Adrenal gland (tissue), 12 donors: ENCODE results near the gene EVL. TPM values are rescaled to one million over a fixed set of nuclear protein-coding genes. Genes with fewer than 3 reads are reported as not detected.

Experiments
- DNase-seq, 7 donors: peaks; one replicate each; pipeline ENCODE4 v3.0.0-alpha.2; 2019 to 2020
- H3K27ac ChIP-seq, 5 donors: fragments of 200-600 bp; sonication (generic) in 4 of 5; 1 replicate in 3 of 5; 2 replicates in 2 of 5; pipeline versions ENCODE4 v1.5.1 to v1.8.0; 2016 to 2020; ENCODE audit warnings: mild to moderate bottlenecking in 1 of 5
- H3K27me3 ChIP-seq: fragments of 200-600 bp; 2 replicates; pipeline ENCODE4 v1.8.0; 2021
- H3K36me3 ChIP-seq, 2 donors: fragments of 200-600 bp; replicated peaks in 1 of 2; 1 replicate in 1 of 2; 2 replicates in 1 of 2; pipeline versions ENCODE4 v1.5.1 to v1.8.0; 2018 to 2022
- H3K4me1 ChIP-seq, 2 donors: fragments of 200-600 bp; replicated peaks in 1 of 2; 1 replicate in 1 of 2; 2 replicates in 1 of 2; pipeline versions ENCODE4 v1.5.1 to v1.8.0; 2018 to 2021
- H3K4me3 ChIP-seq, 4 donors: fragments of 200-600 bp; sonication (generic) in 3 of 4; one replicate each; pipeline ENCODE4 v1.5.1; 2016 to 2018
- H3K9me3 ChIP-seq, 3 donors: fragments of 200-600 bp; sonication (generic) in 1 of 3; replicated peaks in 1 of 3; 1 replicate in 2 of 3; 2 replicates in 1 of 3; pipeline versions ENCODE4 v1.5.1 to v1.8.0; 2016 to 2021
- POLR2A ChIP-seq, 2 donors: fragments of 450-650 bp; IDR thresholded peaks; one replicate each; pipeline ENCODE4 v1.6.1; 2017; ENCODE audit warnings: antibody characterized with exemption in 2 of 2, mild to moderate bottlenecking in 2 of 2, moderate library complexity in 1 of 2
- WGBS, 4 donors: extraction: QIAGEN DNeasy Blood & Tissue Kit in 2 of 4; methylation state at CpG; one replicate each; pipeline versions ENCODE4 v1.1.5 to v1.1.7; 2013 to 2017; 5-methylcytosine and 5-hydroxymethylcytosine counted together
- intact Hi-C, 2 donors: fragments of 100-400 bp; cut with DNase I; formaldehyde crosslinking; loops; one replicate each; pipeline versions ENCODE4 v1.14.1 to v1.15.0; 2022 to 2023
- polyA plus RNA-seq, 3 donors: library from polyadenylated mRNA; stranded (reverse); fragments of 200-250 nt in 2 of 3; fragments of 350-450 nt in 1 of 3; fragmentation: Illumina TruSeq in 1 of 3; extraction: RNeasy Lipid Tissue Mini Kit (QIAGEN cat#74804) in 1 of 3; gene quantifications; one replicate each; pipeline ENCODE4 v1.2.3, GENCODE V29; 2013 to 2014
- total RNA-seq, 9 donors: library from RNA; depleted of rRNA in 4 of 9; stranded (reverse); fragments of >200 nt in 4 of 9; fragments of 120-200 nt in 1 of 9; fragmentation: NEBNext Ultra II Directional in 1 of 9; extraction: Animal tissue kit (Norgen Biotek cat#: 25700) in 1 of 9; gene quantifications; one replicate each; pipeline versions ENCODE4 v1.1.0 to v1.2.4, GENCODE V29; 2013 to 2023
- TF ChIP-seq, protein P1 (sequence below), 6 experiments: fragments of 450-650 bp in 4 of 6; fragments of 200-600 bp in 2 of 6; sonication (generic) in 1 of 6; IDR thresholded peaks; 1 replicate in 5 of 6; 2 replicates in 1 of 6; pipeline versions ENCODE4 v1.5.1 to v1.8.0; 2016 to 2021; ENCODE audit warnings: antibody characterized with exemption in 6 of 6, mild to moderate bottlenecking in 2 of 6, moderate library complexity in 1 of 6
- donor health status: healthy with polysubstance abuse.
- donor health status: Bipolar disorder and iron deficiency.
- donor health status: DM: yes; HTN: yes; CAD: no.
- donor health status: DM: no; HTN: no; CAD: no.
- donor health status: DM: no; HTN: no; CAD: no.
- donor health status: DM: yes; HTN: yes; CAD: no.

EVL gene
- total and polyA plus RNA-seq, 12 donors = 23.7 to 209 (median 46.8) TPM

DNA sequence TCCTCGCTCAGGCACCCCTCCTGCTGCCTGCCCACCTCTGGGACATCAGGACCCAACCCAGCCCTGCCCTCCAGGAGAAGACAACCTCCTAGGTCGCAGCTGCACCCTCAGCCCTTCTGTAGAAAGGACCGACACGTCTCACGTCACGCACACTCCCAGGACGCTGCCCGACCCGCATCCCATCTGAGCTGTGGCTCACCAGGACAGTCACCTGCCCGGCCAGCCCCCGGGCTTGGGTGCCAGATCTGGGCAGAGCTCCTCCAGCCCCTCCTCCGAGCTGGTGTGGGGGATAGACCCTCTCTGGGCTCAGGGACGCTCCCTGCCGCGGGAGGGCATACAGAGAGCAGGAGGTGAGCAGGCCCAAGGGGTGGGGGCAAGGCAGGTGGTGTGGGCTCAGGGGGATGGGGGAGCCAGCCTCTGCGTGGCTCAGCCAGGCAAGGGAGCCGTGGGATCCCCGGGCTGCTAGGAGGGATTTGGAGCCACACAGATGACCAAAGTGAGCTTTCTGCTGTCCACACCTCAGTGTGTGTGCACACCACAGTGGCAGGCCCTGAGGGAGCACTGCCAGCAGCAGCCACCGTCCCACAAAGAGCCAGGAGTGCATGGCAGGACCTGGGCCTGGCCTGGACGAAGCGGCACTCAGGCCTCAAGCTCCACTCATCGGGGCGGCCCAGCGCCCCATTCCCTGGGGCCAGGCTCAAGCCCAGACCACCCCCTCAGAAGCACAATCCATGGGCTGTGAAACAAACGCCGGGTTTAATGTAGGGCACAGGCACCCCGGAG, 80.7 kb downstream of the EVL start:
- WGBS, 4 donors = 90 to 95% (median 91%) methylated on average over 9 to 27 of the region's 27 CpGs
- H3K4me3 ChIP-seq = no peak overlapping the region
- DNase-seq = no peak

DNA sequence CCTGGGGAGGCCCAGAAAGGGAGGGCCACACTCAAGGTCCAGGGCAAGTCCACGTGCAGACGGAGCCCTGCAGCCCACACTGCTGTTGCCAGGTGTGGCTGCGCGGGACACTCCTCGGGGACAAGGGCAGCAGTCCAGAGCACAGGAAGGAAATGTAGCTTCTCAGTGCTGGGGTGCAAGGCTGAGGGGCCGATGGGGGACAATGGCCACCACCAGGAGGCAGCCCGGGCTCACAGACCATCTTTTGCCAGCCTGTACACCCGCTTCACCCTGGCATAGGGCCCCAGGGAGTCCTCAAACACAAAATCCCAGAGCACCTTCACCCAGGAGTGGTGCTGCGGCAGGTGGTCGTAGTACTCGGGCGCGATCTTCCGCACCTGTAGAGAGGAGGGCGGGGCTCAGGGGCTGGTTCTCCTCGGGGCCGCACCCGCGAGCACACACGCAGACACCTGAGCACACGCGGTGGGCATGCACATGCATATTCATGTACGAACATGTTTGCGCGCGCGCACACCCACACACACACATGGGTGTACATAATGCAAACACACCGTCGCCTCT, 81.4 kb downstream of the EVL start:
- no peaks in the 10 kb centered on the region for H3K36me3 ChIP-seq
- no peak overlapping the region for H3K27ac ChIP-seq
- H3K9me3 ChIP-seq = no peaks in the 10 kb centered on the region
- TF ChIP-seq, protein P1, sequence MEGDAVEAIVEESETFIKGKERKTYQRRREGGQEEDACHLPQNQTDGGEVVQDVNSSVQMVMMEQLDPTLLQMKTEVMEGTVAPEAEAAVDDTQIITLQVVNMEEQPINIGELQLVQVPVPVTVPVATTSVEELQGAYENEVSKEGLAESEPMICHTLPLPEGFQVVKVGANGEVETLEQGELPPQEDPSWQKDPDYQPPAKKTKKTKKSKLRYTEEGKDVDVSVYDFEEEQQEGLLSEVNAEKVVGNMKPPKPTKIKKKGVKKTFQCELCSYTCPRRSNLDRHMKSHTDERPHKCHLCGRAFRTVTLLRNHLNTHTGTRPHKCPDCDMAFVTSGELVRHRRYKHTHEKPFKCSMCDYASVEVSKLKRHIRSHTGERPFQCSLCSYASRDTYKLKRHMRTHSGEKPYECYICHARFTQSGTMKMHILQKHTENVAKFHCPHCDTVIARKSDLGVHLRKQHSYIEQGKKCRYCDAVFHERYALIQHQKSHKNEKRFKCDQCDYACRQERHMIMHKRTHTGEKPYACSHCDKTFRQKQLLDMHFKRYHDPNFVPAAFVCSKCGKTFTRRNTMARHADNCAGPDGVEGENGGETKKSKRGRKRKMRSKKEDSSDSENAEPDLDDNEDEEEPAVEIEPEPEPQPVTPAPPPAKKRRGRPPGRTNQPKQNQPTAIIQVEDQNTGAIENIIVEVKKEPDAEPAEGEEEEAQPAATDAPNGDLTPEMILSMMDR (IDR thresholded peaks at IDR 0.05) = peak in 1 of 6 experiments; percentile 19
- TF ChIP-seq POLR2A (IDR thresholded peaks at IDR 0.05) = no peak
- no peaks in the 10 kb centered on the region for H3K4me1 ChIP-seq
- DNase-seq = no peak
- intact Hi-C loops = no loop called here
- H3K27me3 ChIP-seq = no peaks in the 10 kb centered on the region
- WGBS, 4 donors = 88 to 92% (median 90%) methylated on average over 17 to 29 of the region's 29 CpGs
- no peak overlapping the region for H3K4me3 ChIP-seq

More for the DNA sequence above, 80.7 kb downstream of the EVL start:
- Histone ChIP-seq H3K9me3 (no peaks in the 10 kb centered on the region), H3K27me3 (no peaks in the 10 kb centered on the region), H3K4me1 (no peaks in the 10 kb centered on the region), H3K36me3 (no peaks in the 10 kb centered on the region), H3K27ac (no peak overlapping the region)
- TF ChIP-seq POLR2A (IDR thresholded peaks at IDR 0.05) = no peak
- TF ChIP-seq, protein P1 (IDR thresholded peaks at IDR 0.05) = no peak
- intact Hi-C loops = no loop called here

DNA sequence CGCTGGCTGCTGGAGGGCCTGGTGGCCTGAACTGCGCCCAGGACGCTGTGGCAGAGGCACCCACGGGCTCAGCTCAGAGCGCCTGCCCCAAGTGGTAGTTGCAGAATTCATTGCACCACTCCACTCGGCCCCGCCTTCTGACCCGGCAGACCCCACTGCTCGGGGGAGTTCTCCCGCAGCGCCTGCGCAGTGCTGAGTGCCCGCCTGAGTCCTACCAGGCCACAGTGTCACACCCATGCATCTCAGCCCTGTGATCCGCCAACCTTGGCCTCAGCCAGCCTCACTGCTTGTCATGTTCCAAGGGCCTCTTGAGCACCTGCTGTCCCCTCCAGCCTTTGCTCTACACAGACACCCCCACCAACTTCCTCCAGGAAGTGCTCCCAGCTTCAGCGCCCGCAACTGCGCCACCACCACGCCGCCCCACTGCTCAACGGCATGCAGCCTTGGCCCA, 82.0 kb downstream of the EVL start:
- Histone ChIP-seq H3K36me3 (no peaks in the 10 kb centered on the region), H3K27ac (no peak overlapping the region), H3K9me3 (no peaks in the 10 kb centered on the region), H3K4me3 (no peak overlapping the region), H3K4me1 (no peaks in the 10 kb centered on the region), H3K27me3 (no peaks in the 10 kb centered on the region)
- intact Hi-C loops = no loop called here
- 54 to 86% (median 73%) methylated on average over 7 to 20 of the region's 20 CpGs for WGBS, 4 donors
- TF ChIP-seq, protein P1 (IDR thresholded peaks at IDR 0.05) = no peak
- DNase-seq = no peak

DNA sequence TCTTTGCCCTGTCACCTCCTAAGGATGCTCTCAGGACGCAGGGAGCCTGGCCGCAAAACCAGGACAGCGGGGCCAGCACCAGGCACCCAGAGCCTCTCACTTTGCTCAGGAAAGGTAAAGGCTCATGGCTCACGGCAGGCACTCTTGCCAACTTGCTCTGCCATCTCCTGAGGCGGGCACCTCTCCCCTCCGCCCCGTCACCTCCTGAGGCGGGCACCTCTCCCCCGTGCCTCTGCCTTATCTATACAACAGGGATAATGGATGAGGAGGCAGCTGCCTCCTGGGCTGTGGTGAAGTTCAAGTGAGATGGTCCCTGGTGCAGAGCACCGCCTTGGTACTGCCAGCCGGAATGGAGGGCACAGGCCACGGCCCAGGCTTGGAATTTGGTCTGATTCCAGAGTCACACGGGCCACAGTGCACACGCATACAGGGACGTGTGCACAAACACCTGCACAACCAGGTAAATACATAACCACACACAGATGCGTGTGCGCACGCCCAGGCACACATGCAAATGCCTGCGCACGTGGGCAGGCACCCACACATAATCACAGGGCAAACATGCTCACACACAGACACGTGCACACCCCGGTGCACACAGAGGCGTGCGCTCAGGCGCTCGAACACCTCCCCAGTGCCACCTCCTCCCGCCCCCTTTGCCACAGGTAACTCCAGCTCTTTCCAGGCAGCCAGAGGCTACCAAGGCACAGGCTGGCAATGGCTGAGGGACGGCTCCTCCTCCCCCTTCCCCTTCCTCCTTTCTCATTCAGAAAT, 82.7 kb downstream of the EVL start:
- intact Hi-C loops = no loop called here
- H3K36me3 ChIP-seq = no peaks in the 10 kb centered on the region
- TF ChIP-seq POLR2A (IDR thresholded peaks at IDR 0.05) = no peak
- TF ChIP-seq, protein P1 (IDR thresholded peaks at IDR 0.05) = no peak
- no peaks in the 10 kb centered on the region for H3K4me1 ChIP-seq
- WGBS, 4 donors = 69 to 74% (median 72%) methylated on average over 23 to 28 of the region's 28 CpGs
- DNase-seq = no peak
- no peak overlapping the region for H3K27ac ChIP-seq
- no peaks in the 10 kb centered on the region for H3K27me3 ChIP-seq
- no peak overlapping the region for H3K4me3 ChIP-seq
- H3K9me3 ChIP-seq = no peaks in the 10 kb centered on the region
